Germinal center (tissue), 1 donor: Measurements from ENCODE around the gene PPP1R36.
"Not testable (repeated sequence)": the region's sequence is repeated elsewhere in the genome, so short reads cannot be mapped to it uniquely, and the experiment has no call there.

Experiments
- DNase-seq: peaks from one replicate; pipeline ENCODE4 v3.0.0; 2012; ENCODE audit warnings: mixed read lengths, low spot score

The PPP1R36 gene

GRCh38 chr14:64549791-64550620 is at the start of gene PPP1R36:
TSS of gene PPP1R36 (plus strand) at chr14:64549961. CDS start at chr14:64549998, 37 bp downstream.
- peak; percentile 66 for DNase-seq

DNA sequence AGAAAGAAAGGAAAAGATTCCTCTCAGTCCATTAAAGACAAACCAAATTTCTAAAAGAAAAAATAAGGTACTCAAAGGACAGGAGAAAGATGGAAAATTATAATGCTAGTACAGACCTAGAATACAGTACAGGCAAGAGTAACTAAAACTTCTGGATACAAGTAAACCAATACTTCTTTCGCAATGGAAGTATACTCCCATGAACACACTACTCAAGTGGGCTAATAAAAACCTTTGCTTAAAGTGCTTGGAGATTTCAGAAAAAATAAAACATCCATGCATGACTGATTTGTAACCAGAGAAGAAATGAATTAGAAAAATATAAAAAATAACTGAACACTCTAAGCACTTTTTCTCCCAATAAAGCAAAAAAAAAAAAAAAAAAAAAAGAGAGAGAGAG is 49.7 kb upstream of the PPP1R36 start:
- DNase-seq = no peak

- DNase-seq = no peak
Measured at GRCh38 chr14:64501411-64502171, 48.2 kb upstream of the PPP1R36 start.

GRCh38 chr14:64502456-64502855 is 47.3 kb upstream of the PPP1R36 start:
- DNase-seq = peak; percentile 10

DNA sequence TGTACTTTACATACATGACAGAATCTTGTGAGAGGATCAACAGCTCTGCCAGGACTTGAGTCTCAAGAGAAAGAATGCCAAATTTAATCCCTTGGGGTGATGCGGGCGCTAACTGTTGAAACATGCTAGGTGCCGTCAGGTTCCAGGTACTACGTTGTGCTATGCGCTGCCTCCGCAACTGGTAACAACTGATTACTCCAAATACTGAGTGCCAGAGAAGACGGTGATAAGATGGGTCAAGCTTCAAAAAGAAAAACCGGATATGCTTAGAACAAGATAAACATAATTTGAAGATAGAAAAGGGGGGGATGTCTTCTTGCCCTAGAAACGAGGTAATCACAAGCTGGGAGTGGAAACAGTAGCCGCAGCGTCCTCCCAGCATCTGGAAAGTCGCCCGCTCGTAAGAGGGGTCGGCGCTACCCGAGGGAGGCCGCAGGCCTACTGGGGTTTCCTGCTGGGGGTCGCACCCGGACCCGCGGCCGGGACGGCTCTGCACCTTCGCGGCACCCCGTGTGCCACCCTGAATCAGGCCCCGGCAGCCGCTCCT is 46.8 kb upstream of the PPP1R36 start:
- DNase-seq = no peak

DNA sequence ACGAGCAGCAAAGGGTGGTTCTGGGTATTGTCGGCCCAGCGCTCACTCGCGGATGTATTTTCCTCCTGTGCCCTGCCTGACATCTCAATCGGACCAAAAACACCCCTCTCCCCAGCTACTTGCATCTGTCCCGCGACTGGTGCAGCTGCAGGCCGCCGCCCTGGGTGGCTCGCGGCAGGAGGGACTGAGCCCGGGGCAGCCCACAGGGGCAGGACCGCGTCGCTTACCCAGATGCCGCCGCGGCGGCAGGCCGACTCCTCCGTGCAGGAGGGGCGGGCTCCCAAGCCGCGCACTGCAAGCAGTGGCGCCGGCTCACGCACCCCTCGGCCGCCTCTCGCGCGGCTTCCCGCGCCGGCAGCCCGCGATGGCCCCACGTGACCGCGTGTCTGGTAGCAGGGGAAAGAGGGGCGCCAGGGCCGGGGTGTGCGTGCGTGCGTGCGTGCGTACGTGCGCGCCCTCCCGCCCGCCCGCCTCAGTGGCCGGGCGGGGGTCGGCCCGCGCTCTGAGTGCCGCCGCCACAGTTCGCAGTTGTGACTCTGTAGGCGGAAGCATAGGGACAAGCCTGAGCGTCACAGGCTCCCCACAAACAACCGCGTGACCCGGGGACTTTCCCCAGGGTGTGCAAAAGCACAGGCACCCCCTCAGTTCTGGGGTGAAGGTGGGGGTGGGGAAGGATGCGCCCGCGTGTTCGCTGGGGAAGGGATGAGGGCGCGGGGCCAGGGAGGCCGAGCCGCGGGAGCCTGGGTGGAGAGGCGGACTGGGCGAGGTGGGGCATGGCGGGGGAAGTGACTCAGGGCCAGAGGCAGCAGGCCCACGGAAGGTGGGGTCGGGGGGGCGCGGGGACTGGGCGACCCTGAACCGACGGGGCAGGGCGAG is 46.1 kb upstream of the PPP1R36 start, which contains the start of gene ZBTB25:
TSS of gene ZBTB25 (minus strand) at position 405 of the 876 bp plus-strand sequence. CDS start 13,305 bp downstream, outside the sequence.
- DNase-seq = peak; percentile 83

- peak; percentile 77 for DNase-seq
Measured at GRCh38 chr14:64504310-64504896, 45.4 kb upstream of the PPP1R36 start, which contains the start of gene ZBTB1. TSS of gene ZBTB1 (plus strand) at chr14:64504770. CDS start at chr14:64521505, 16,735 bp downstream.

GRCh38 chr14:64504897-64505794 is 44.6 kb upstream of the PPP1R36 start:
- peak; percentile 84 for DNase-seq

DNA sequence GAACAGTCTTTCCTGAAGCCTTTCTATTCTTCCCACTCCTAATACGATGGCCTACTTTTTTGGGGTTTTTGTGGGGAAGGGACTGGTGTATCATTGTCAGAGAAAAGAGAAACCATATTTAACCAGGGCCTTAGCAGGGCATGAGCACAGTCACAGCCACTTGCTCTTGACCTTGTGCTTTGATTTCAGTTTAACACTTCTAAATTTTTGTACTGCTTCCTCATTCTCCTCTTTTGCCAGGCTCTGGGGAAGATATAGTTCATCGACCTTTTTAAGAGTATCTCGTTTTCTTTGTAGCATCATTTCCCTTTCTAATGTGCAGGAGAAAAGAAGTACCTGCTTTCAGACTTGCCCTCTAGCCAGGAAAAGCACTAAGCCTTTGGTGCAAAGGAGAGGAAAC is 43.0 kb upstream of the PPP1R36 start:
- peak; percentile 29 for DNase-seq

DNA sequence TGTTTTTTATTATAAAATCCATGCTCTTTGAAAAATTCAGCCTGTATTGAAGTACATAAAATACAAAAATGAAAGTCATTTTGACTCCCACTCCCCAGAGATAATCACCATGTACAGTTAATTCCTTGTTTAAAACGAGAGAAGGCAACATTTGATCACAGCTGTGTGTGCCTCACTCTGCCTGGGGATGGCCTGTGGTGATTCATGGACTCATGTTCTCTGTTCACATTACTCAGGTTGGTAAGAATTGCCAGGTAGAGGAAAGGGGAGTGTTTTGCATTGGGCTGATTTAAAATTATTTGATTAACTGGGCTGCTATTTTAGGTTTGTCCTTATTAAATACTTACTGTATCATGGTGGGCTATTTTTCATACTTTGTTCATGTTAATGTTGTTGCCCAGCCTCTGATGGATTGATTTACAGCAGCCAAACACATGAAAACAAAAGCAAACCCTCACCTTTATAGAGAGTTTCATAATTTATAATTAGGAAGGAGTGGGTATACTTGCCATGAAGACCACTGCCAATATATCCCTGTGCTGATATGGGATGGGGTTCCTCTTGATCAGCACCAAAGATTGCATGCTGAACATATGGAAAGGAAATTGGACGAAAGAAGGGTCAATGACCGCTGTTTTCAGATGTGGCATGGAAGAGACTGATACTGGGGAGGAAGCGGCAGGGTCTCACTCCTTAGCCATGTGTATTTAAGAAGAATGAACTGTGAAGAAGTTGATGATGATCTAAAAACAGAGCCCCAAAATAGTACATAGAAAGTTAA is 42.2 kb upstream of the PPP1R36 start:
- no peak for DNase-seq

DNA sequence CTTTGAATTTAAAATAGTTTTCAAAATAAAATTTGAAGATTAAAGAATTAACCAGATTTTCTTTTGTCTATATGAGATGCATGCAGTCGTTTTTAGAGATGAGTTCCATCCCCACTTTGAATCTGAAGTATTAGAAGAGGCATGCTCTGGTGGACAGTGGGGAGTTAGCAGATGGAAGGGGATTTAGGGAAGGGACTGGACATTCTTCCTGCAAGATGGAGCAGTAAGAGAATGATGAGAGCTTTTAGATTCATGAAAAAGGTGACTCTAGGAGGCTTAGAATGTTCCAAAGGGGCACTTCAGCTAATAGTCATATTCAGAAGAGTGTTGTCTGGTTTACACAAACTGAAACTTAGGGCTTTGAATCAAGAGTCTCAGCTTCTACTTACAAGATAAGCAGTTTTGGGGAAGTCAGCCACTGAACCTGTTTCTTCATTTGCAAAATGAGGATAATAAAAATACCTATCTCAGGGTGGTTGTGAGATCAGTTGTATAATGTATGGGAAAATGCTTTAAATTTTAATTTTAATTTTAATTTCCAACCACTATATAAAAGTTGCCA is 41.5 kb upstream of the PPP1R36 start:
- peak; percentile 22 for DNase-seq

DNA sequence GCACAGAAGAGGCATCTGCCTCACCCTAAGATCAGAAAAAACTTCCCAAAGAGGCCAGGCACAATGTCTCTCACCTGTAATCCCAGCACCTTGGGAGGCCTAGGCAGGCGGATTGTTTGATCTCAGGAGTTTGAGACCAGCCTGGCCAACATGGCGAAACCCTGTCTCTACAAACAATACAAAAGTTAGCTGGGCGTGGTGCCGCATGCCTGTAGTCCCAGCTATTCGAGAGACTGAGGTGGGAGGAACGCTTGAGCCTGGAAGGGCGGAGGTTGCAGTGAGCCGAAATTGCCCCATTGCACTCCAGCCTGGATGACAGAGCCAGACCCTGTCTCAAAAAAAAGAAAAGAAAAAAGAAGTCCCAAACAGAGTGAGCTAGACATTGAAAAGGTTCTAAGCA is 40.7 kb upstream of the PPP1R36 start:
- DNase-seq = no peak

GRCh38 chr14:64510825-64511671 is 38.7 kb upstream of the PPP1R36 start:
- peak; percentile 24 for DNase-seq

GRCh38 chr14:64513271-64513670 is 36.5 kb upstream of the PPP1R36 start:
- DNase-seq = no peak

DNA sequence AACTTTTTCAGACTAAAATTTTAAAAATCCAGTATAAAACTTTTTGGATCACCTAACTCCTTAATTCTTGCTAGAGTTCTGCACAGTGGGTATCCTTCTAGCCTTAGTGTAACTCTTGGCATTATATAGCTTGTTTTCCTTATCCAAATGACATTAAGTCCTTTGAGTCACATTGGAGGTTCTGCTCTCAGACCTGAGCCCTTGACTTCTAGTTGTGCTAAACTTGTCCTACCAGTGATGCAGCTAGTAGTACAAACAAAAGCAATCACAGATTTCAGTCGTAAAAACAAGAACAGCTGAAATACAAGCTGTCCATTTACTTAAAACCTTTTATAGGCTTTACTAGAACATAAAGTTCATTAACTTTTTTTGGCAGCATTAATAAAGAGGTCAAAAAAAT is 34.7 kb upstream of the PPP1R36 start:
- no peak for DNase-seq

DNA sequence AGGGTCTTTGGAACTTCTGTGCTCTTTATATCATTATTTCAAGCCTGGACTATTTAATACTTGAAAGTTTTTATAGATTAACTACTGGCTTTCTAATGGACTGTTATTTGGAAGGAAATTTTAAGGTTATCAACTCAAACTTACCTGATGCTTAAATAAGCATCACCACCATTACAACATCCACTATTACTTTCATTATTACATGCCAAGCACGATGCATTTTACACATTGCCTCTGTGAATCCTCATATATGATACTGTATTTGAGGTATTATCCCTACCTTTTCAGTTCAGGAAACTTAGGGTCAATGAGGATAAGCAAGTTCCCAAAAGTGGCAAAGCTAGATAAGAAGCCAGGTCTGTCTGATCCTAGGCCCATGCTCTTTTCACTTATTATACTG is 32.8 kb upstream of the PPP1R36 start:
- no peak for DNase-seq

GRCh38 chr14:64517667-64518066 is 32.1 kb upstream of the PPP1R36 start:
- not testable (repeated sequence) for DNase-seq

- DNase-seq = no peak
Measured at GRCh38 chr14:64518229-64518628, 31.5 kb upstream of the PPP1R36 start.
